ENCODE measurements around the gene PLOD3.

GRCh38 chr7:101156866-101157589, 60.4 kb downstream of the PLOD3 start:
- TF ChIP-seq ZNF274 (IDR thresholded peaks at IDR 0.05; ENCODE audit: low read depth, low read length) = no peak
- TF ChIP-seq SUZ12 (IDR thresholded peaks at IDR 0.05; ENCODE audit: extremely low read depth, insufficient read depth, insufficient read length) = no peak

Measured in NT2/D1 (cell line).